GM21390 (cell line): ENCODE results near the gene TPGS2.
"Not testable (repeated sequence)": the region's sequence is repeated elsewhere in the genome, so short reads cannot be mapped to it uniquely, and the experiment has no call there.

ENCODE experiments used
- ATAC-seq: cut with Tn5 transposase; IDR thresholded peaks from one replicate; pipeline ENCODE4 v1.9.1; 2021; ENCODE audit not compliant: unreplicated experiment

Gene TPGS2, protein sequence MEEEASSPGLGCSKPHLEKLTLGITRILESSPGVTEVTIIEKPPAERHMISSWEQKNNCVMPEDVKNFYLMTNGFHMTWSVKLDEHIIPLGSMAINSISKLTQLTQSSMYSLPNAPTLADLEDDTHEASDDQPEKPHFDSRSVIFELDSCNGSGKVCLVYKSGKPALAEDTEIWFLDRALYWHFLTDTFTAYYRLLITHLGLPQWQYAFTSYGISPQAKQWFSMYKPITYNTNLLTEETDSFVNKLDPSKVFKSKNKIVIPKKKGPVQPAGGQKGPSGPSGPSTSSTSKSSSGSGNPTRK

DNA sequence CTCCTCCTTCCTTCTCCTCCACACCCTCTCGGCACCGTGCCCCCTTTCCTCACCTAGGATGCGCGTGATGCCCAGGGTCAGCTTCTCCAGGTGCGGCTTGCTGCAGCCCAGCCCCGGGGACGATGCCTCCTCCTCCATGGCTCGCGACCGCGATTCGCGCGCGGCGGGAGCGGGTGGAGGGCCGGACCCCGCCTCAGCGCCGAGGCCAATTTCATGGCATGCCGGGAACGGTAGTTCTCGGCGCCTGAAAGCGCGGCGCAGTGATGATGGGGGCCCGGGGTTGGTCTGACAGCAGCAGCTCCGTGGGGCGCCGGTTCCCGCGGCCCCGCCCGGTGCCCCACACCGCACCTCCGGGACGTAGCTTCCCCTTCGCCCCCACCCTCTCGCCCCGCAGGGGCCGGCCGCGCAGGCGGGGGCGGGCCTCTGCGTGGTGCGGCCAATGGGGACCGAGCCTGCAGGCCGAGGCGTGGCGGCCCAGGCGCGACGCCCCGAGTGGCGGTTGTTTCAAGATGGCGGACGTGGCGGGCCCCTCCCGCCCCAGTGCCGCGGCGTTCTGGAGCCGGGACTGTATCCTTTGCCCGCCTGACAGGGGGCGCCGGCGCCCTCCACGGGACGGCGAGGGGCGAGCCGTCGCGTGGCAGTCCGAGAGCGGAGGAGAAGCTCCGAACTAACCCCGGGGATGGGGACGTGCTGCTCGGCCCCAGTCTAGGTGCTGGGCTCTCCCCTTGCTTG, at the start of gene TPGS2, which contains the start of gene KIAA1328:
TPGS2 (minus strand) TSS at position 373 of the 732 bp plus-strand sequence; CDS start at position 138, 235 bp downstream.
KIAA1328 (plus strand) TSS at position 498 of the 732 bp plus-strand sequence; CDS start at position 510, 12 bp downstream.
- peak; percentile 92 for ATAC-seq

DNA sequence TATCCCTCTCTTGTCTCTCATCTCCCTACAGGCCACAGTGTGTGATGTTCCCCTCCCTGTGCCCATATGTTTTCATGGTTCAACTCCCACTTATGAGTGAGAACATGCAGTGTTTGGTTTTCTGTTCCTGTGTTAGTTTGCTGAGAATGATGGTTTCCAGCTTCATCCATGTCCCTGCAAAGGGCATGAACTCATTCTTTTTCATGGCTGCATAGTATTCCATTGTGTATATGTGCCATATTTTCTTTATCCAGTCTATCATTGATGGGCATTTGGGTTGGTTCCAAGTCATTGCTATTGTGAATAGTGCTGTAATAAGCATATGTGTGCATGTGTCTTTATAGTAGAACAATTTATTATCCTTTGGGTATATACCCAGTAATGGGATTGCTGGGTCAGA, 45.0 kb upstream of the TPGS2 start:
- not testable (repeated sequence) for ATAC-seq

DNA sequence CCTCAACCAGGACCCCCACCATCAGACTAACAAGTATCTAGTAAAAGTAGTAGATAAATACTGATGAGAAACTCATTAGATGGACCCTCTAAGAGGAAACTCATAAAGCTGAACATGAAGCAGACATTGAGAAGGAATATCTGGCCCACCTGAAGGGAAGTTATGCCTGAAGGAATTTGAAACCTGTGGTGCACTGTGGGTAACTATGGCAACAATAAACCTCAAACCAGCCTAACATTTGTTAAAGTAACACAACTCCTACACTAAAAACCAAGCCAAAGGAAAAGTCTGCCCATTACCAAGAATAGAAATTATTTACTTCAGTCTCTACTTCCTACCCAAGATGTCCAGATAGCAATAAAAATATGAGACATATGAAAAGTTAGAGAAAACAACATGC, 43.5 kb upstream of the TPGS2 start:
- no peak for ATAC-seq

DNA sequence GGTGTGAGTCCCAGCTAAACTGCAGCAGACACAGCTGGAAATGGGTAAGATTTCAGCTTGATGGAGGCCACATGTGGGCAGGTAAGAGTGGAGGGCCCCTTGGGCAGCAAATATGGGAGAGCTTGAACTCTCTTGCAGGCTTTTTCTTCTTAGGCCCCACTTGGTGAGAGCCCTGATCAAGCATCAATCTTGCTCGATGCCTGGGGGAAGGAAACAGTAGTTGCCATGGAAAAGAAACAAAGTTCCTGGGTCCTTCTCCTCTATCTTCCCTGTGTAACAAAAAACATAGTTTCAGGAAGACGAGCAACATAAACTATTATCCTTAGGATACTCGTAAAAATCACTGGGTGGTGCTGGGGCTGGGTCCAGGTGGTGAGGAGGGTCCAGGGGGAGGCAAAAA, 43.0 kb upstream of the TPGS2 start:
- no peak for ATAC-seq

DNA sequence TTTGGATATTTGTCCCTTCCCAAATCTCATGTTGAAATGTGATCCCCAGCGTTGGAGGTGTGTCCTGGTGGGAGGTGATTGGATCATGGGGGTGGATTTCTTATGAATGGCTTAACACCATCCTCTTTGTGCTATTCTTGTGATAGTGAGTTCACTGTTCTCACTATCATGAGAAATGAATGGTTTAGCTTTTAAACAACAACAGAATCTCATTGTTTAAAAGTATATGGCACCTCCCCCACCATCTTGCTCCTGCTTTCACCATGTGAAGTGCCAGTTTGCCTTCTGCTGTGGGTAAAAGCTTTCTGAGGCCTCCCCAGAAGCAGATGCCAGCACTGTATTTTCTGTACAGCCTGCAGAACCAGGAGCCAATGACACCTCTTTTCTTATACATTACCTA, 38.3 kb upstream of the TPGS2 start:
- no peak for ATAC-seq

DNA sequence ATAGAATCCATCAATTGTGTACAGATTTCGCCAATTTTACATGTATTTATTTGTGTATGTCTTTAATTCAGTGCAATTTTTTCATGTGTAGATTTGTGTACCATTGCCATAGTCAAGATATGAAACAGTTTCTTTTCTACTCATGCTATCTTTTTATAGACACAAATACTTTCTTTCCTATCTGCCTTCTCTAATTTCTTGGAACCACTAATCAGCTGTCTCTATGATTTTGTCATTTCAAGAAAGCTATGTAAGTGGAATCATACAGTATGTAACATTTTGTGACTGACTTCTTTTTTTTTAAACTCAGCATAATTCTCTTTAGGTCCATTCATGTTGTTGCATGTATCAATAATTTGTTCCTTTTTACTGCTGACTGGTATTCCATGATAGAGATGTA, 33.4 kb upstream of the TPGS2 start:
- ATAC-seq = no peak

DNA sequence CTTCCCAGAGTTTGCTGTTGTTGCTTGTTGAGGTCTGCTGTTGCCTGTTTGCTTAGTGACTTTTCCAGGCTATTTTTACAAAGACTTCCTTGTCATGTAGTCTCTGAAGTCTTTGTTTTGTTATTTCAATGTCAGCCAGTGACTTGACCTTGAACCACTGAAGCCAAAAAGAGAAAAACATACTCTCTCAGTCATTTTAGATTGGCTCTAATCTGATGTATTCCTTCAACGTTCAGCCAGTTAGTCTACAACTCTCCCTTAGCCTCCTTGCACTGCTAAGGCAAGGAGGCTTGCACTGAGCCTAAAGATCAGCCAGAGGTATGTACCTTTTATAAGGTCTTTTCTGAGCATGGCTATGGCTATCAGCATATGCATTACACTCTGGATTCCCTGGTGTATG, 28.0 kb upstream of the TPGS2 start:
- ATAC-seq = no peak

DNA sequence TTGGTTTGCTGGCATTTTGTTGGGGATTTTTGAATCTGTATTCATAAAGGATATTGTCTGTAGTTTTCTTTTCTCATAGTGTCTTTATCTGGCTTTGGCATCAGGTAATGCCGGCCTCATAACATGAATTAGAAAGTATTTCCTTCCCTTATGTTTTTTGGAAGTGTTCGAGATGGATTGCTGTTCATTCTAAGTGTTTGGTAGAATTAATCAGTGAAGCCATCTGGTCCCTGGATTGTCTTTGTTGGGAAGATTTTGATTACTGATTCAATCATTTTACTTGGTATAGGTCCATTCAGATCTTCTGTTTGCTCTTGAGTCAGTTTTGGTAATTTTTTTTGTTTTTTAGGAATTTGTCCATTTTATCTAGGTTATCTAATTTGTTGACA, 22.4 kb upstream of the TPGS2 start:
- ATAC-seq = no peak

DNA sequence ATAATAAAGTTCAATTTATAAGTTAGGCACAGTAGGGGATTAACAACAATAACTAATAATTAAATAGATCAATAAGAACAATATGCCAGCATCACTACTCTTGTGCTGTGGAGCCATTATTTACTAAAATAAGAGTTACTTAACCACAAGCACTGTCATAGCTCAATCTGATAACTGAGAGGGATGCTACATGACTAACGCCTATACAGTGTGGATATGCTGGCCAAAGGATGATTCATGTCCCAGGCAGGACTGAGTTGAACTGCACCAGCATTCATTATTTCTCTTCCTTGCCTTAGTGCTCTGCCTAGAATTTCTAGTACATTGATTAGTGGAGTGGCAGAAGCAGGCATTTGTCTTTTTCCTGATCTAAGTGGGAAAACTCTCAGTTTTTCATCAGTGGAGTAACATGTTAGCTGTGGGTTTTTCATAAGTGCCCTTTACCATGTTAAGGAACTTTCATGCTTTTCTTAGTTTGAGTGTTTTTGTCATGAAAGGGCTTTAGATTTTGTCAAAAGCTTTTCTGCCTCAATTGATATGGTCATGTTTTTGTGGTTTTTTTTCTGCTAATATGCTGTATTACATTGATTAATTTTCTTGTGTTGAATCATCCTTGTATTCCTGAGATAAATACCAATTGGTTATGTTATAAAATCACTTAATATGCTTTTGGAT, 21.9 kb upstream of the TPGS2 start:
- no peak for ATAC-seq

DNA sequence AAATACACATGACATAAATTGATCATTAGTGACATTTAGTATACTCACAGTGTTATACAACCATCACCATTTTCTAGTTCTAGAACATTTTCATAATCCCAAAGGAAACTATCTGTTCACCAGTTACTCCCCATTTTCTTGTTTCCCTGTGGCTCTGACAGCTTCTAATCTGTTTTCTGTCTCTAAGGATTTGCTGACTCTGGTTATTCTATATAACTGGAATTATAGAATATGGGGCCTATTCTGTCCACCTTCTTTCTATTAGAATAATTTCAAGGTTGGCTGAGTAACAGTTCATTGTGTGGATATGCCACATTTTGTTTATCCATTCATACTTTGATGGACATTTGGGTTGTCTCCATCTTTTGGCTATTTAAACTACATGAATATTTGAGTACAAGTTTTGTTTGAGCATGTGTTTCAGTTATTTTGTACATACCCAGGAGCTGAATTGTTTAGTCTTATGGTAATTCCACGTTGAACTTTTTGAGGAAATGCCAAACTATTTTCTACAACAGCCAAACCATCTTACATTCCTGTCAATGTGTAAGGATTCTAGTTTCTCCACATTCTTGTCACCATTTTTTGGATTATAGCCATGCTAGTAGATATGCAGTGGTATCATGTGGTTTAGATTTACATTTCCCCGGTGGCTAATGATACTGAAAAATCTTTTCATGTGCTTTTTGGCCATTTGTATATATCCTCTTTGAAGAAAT, 20.6 kb upstream of the TPGS2 start:
- ATAC-seq = no peak

DNA sequence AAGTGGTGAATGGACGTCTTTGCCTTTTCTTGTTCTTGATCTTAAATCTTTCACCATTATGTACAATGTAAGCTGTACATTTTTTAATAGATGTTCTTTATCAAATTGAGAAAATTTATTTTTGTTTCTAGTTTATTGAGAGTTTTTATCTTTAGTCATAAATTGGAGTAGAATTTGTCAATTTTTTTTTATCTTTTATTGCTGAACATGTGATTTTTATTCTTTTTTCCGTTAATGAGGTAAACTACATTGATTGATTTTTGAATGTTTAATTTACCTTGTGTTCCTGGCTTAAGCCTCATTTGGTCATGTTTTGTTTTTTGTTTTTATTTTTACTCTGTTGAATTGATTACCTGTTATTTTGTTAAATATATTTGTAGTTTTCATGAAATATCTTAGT, 19.8 kb upstream of the TPGS2 start:
- no peak for ATAC-seq

DNA sequence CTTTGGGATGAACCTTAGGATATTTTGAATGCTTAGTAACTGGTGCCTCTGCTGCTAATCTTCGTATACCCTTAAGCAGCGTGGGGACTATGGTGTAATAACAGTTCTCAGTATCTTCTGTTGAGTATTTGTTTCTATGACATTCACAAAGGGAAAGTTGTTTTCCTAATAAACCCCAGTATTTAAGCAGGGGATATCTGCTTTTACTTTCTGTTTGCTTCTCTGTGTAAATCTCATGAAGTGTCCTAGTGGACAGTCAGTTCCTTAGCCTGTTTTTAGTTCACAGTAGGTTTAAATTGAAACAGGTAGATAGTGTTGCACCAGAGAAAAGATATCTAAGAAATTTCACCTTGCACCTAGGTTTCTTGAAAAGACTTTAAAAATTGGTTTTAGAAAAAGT, 15.0 kb upstream of the TPGS2 start:
- peak; percentile 51 for ATAC-seq

DNA sequence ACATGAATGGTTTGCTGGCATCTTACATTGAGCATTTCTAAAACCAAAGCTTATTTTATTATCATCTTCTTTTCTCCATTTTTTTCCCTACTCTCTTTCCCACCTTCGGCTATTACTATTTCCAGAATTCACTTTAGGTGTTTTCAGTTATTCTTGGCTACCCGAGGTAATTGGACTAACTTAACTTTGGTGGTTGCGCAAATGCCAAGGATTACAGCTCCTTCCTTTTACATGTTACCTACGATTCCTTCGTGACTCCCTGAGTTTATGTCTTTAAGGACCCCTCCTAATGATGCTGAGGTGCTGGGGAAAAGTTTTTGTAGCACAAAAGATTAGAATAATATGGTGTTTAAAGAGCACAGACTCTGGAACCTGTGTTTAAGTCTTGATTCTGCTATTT, 14.4 kb upstream of the TPGS2 start:
- ATAC-seq = no peak

DNA sequence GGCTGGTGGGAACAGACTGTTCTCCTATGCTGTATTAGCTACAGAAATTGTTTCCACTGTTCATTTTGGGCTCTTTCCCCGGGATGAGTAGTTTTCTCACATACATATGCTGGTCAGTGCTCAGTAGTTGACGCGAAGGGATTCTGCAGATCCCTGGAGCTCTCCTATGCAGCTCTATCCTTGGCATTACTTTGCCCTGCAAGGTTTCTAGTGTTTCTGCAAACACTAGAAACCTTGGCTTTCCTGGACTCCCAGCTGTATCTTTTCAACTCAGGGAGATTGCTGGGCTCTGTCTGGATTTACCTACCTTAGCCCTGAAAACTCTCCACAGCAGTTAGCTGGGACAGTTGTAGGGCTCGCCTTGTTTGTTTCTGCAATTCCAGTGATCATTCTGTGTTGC, 11.0 kb upstream of the TPGS2 start:
- ATAC-seq = no peak

DNA sequence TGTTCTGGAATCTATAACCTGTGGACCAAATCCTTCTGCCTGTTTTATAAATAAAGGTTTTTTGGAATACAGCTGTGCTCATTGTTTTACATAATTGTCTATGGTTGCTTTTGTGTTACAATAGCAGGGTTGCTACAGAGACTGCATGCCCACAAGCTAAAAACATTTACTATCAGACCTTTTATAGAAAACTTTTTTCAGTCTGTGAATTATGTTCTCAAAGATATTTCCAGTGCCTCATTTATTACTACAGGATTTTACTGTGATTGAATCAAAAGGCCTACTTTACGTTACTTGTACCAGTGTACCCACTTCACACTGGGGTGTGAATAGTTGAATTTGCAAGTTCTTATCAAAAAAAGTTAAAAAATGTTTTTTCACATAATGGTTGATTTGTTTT, 7.1 kb upstream of the TPGS2 start:
- ATAC-seq = no peak

DNA sequence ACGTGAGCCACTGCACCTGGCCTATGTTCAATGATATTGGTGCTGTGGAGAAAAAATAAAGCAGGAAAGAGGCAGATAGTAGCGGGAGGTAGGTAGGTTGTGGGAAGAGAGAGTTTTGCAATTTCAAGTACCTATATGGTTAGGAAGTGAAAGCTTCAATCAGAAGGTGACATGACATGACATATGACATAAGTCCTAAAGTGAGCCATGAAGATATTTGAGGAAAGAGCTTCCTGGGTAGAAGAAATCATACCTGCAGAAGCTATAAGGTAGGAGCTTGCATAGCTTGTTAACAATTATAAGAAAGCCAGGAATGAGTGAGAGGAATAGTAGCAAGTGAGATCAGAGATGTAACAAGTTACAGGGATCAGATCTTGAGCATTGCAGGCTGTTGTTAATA, 4.3 kb upstream of the TPGS2 start:
- no peak for ATAC-seq

DNA sequence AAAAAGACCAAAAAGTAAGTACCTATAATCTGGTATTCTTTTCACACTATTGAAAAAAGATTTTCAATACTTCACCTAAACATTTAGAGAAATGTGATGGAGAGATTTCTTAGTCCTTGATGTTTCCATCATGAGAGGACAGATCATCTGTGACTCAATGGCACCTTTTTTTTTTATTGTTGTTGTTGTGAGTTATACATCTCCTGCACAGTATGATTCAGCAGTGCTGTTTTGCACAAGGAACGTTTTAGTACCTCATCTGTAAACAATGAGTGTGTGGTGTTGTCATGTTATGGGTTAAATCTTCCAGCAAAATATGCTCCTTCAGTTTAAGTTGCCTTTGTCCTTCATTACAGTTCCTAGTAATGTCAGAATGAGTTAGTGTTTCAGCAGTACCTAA, 2.3 kb upstream of the TPGS2 start:
- ATAC-seq = no peak

DNA sequence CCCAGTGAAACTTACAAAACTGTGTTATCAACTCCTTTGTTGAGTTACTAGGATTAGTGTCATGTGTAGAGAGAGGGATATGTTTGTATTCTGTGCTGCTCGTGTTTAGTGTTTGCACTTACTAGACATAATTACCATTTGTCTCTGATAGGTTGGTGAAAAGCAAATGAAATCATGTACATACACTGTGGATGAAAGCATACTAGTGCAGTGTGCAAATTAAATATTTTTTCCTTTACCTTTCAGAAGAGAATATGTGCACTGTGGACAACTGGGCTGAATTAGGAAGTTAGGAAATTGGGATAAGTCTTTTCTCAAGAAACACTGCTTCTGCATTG, 1.3 kb upstream of the TPGS2 start:
- ATAC-seq = no peak

DNA sequence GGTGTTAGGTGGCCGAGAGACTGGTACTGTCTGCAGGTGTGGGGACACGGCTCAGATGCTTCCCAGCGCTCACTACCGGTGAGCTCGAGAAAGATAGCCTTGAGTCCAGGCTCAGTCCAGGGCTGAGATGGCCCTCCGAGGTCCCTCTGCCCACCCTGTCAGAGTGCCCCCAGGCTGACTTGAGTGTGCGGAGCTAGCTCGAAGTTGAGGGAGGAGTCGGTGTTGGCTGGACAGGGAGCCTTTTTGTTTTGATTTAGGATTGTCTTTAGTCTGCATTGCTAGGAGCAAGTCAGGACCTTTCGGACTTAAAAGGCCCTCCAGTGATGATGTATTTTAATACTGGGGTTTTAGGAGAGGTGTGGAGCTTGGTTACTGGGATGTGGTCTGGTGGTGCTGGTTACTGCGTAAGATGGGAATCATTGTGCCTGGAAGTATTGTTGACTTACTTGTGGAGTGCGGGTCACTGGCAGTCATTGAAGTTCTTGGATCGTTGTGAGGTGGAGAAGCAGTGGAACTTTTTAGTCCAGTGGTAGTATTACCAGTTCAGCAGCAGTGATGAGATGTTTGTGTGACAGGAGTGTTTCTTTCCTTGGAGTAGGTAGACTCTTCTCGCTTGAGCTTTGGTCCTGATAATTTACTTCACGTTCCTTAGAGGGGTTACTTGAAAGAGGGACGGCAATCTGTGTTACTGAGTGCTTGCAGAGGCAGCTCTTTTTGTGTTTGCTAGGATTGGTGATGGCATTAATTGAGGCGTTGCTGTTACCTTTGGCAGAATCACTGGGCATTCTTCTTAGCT, 758 bp upstream of the TPGS2 start:
- no peak for ATAC-seq

DNA sequence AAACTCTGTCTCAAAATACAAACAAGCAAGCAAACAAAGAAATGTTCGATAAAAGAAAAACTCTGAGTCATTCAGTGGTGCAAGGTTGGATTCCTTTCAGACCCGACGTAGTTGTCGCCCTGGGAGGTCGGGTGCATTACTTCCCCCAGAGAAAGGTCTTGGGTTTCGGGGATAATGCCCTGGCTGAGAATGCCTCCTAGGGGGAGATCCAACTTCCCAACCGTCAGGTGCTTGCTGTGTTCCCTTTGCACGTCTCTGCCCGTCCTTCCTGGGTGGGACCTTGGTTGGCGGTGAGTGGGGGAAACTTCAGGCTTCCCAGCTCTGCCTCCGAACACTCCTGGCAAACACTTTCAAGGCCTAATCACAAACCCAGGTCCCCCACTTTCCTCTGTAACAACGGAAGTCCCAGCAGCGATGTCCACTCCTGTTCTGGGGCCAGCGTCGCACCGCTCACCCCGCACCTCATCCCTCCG, 609 bp downstream of the TPGS2 start:
- peak; percentile 1 for ATAC-seq

DNA sequence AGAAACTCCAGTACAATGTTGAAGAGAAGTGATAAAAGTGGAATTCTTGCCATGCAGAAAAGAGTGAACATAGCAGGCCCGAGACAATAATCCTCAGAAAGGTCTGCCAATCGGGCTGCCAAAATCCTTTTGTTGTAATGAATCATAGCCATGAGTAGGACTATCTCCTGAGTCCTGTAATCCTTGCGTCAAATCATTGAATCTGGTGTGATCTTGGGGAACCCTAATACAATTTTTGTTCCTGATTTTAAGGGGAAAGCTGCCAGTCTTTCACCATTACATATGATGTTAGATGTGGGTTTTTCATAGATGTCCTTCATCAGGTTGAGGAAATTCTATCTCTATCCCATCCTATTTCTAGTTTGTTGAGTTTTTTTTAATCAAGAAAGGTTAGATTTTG, 2.2 kb downstream of the TPGS2 start:
- no peak for ATAC-seq
